HG03097 (cell line): ENCODE results near the gene SVOP.
A peak's percentile ranks its signal among the peaks of the same experiment; 100 is the strongest.
"Not testable (repeated sequence)": the region's sequence is repeated elsewhere in the genome, so short reads cannot be mapped to it uniquely, and the experiment has no call there.

ENCODE experiments used
- ATAC-seq: cut with Tn5 transposase; IDR thresholded peaks from one replicate; pipeline ENCODE4 v1.9.1; 2021; ENCODE audit not compliant: unreplicated experiment, low FRiP score

SVOP gene, protein sequence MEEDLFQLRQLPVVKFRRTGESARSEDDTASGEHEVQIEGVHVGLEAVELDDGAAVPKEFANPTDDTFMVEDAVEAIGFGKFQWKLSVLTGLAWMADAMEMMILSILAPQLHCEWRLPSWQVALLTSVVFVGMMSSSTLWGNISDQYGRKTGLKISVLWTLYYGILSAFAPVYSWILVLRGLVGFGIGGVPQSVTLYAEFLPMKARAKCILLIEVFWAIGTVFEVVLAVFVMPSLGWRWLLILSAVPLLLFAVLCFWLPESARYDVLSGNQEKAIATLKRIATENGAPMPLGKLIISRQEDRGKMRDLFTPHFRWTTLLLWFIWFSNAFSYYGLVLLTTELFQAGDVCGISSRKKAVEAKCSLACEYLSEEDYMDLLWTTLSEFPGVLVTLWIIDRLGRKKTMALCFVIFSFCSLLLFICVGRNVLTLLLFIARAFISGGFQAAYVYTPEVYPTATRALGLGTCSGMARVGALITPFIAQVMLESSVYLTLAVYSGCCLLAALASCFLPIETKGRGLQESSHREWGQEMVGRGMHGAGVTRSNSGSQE

DNA sequence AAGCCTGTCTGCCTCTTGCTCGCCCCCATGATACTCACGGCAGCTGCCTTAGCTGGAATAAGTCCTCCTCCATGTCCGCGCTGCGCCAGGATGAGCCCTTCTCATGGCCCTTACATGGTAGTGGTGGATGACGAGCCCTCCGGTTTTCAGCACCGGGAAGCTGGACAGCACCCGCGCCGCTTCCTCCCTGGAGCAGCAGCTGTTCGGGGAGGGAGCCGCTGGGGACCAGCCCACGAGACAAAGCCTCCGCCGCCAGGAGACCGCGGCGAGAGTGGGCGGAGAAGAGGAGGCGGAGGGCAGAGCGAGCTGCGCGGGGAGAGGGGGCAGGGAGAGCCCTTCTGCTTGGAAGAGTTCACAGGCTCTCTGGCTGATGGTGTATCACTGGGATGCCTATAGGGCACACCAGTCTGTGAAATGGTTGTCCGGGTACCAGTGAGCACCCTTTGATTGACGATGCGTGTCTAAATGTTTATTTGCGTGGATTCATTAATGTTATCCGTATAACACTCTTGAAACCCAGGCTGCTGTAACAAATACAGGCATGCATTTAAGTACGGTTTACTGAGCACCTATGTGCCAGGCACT is at the start of gene SVOP:
Gene SVOP, minus strand, starts transcription at position 273 of the 585 bp plus-strand sequence. Its CDS starts 200 bp downstream, at position 73.
- no peak for ATAC-seq

DNA sequence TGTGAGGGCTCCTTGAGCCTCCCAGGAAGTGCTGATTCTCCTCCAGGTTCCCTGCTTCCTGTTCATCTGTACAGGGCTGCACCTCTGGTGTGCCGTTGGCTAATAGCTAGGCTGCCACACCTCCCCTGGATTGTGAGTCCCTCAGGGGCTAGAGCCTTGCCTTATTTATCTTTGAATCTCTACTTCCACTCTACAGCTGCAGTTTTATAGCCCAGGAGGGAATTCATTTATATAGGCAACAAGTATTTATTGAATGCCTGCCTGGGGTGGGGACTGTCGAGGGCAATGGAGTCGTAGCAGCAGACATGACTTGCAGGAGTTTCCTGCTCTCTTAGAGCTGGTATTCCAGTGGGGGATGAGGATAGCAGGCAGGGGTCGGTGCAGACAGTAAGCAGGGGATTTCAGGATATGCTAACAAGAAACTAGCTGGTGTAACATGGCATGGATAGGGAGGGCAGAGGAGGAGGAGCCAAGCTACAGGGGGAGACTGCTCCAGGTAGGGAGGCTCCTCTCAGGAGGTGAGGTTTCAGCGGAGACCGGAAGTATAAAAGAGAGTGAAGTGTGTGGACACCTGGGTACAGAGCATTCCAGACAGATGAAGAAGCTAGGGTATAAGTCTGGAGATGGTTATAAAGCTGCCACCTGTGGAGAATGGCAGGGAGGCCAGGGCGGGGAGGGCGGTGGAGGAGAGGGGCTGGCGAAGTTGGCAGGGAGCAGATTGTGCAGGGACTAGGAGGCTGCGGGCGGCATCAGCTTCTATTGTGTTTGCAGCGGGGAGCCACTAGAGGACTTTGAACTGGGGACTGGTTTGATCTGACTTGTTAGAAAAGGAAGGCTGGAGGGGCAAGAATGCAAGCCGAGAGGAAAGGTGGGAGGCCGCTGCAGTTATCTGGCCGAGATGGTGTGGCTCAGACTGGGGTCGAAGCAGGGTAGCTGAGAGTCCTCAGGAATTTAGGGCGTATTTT is 48.7 kb upstream of the SVOP start:
- no peak for ATAC-seq

DNA sequence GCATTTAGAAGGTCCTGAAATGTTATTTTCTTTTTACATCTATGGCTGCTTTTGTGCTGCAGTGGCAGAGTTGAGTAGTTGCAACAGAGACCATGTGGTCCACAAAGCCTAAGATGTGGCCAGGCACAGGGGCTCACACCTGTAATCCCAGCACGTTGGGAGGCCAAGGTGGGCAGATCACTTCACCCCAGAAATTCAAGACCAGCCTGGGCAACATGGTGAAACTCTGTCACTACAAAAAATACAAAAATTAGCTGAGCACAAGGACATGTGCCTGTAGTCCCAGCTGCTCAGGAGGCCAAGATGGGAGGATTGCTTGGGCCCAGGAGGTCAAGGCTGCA is 45.0 kb upstream of the SVOP start:
- no peak for ATAC-seq

DNA sequence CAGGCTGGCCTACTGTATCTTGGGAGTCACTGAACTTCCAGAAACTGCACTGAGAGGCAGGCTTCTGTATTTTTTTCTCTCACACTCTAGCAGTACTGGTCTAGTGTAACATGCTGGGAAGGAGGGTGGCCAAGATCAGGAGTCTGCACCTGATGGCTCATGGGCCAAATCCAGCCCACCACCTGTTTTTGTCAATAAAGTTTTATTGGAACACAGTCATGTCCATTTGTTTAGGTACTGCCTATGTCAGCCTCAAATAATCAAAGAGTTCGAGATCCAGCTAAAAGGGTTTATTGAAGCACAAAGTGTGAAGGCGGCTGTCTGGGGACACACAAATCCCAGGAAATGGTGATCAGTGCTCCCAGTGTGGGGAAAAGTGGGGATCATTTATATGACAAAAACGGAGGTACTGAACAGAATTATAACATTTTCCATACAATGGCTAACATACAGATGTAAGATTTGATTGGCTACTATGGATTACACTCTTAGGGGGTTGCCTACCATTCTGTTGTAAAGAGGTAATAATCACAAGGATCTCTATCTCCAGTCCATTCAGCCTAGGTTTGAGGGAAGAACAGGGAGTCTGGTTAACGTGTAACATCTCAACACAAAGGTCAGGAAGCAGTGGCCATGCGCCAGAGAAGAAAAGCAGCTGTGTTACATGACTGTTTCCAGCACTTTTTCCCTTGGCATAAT is 44.4 kb upstream of the SVOP start:
- no peak for ATAC-seq

DNA sequence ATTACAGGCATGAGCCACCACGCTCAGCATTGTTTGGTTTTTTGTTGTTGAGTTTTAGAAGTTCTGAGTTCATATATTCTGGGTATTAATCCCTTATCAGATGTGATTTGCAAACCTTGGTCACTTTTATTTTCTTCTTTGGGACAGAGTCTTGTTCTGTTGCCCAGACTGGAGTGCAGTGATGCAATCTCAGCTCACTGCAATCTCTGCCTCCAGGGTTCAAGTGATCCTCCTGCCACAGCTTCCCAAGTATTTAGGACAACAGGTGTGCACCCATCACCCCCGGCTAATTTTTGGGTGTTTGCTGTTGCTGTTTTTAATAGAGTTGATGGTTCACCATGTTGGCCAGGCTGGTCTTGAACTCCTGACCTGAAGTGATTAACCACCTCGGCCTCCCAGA is 43.3 kb upstream of the SVOP start:
- ATAC-seq: no peak

DNA sequence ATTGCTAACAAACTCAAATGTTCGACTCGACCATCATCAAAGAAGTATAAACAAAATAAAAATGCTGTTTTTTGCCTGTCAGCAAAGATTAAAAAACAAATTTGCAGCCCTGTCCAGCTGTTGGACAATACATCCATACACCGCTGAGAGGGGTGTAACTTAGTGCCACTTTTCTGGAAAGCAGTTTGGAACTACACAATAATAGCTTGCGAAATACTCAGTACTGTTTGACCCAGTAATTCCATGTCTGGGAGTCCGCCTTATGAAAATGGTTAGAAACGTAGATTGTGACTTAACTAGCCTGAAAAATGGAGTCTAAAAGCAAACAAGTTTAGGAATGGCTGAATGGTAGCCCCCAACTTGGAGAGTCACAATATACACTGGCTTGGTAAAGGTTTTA is 37.9 kb upstream of the SVOP start:
- no peak for ATAC-seq

DNA sequence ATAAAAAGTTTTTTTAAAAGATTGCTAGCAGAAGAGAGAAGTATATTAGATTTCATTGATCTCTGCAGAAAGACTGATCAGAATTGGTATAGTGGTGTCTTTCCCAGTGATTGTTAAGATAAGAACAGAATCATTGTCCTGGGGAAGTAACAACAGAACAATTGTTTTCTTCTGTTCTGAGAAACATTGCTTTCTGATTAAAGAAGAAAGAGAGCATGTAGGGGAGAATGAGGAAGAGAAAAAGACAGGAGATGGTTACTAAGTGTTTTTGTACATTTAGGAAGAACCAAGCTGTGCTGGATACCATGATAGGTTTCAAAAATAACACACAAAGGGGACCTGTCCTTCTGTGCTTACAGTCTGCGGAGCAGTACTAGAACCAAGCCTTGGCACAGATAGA is 36.5 kb upstream of the SVOP start:
- no peak for ATAC-seq

DNA sequence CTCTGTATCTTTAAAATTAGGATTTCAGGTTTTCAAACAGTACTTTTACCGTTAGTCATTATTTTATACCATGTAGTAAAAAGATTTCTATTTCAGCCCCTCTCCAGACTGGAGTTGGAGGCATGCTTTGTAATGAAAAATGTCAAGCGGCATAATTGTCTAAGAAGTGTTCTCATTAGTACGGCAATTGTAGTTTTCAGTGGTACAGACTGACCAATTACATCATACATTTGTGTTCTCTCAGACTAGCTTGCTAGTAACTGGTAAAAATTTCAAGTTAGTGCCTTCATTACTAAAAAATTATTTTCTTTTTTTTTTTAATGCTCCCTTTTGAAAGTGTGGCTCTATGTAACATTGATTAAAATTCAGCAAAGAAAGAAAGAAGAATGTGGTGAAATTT is 36.0 kb upstream of the SVOP start:
- ATAC-seq: no peak

DNA sequence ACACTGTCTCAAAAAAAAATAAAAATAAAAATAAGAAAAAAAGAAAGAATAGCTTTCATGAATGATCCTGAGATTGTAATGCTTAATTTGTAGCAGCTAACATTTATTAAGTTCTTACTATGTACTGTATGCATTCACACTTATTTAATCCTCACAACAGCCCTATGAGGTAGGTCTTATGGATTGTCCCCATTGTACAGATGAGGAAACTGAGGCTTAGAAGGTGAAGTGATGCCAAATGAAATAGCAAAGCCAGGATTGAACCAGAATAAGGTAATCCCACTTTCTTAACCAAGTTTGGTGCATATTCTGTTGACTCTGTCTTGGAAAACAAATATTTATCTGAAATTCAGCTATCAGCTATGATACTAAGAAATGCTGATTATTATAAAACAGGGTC is 33.7 kb upstream of the SVOP start:
- no peak for ATAC-seq

DNA sequence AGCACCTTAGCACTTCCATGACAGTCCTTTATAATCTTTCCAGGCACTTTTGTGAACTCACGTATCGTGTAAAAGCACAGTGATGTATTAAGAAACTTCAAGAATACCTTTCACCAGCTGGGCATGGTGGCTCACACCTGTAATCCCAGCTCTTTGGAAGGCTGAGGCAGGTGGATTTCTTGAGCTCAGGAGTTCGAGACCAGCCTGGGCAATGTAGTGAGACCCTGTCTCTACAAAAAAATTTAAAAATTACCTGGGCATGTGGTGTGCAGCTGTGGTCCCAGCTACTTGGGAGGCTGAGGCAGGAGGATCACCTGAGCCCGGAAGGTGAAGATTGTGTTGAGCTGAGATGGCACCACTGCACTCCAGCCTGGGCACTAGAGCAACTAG is 33.3 kb upstream of the SVOP start:
- not testable (repeated sequence) for ATAC-seq

DNA sequence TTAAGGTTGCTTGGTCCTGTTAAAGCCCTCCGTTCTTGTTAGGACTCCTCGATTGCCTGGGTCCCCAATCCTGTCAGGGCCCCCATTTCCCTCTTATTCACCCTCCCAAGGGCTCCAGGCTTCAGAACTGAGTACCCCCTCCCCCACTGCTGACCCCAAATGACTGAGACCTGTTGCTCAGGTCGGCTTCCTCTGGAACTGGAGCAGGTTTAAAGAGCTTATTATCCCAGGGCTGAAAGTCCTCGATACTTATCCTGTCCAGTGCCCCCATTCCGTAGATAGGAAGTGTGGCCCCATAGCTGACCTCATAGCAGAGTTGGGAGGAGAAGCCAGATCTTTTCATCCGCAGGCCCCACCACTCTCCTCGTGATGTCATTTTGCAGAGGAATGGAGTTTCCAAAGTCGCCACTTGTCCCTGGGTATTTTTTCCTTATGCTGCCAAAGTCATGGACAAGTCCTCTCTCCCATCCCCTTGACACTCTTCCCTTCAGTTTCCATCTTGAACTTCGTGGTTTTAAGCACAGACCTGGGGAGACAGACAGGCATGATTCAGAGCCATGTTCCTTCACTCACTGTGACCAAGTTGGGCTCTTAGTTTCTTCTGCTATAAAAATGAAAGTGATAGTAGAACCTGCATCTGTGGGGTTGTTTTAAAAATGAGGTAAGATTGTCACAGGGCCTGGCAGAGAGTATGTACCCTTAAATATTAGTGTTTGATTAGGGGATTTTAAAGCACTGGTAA is 32.7 kb upstream of the SVOP start:
- peak; percentile 53 for ATAC-seq

DNA sequence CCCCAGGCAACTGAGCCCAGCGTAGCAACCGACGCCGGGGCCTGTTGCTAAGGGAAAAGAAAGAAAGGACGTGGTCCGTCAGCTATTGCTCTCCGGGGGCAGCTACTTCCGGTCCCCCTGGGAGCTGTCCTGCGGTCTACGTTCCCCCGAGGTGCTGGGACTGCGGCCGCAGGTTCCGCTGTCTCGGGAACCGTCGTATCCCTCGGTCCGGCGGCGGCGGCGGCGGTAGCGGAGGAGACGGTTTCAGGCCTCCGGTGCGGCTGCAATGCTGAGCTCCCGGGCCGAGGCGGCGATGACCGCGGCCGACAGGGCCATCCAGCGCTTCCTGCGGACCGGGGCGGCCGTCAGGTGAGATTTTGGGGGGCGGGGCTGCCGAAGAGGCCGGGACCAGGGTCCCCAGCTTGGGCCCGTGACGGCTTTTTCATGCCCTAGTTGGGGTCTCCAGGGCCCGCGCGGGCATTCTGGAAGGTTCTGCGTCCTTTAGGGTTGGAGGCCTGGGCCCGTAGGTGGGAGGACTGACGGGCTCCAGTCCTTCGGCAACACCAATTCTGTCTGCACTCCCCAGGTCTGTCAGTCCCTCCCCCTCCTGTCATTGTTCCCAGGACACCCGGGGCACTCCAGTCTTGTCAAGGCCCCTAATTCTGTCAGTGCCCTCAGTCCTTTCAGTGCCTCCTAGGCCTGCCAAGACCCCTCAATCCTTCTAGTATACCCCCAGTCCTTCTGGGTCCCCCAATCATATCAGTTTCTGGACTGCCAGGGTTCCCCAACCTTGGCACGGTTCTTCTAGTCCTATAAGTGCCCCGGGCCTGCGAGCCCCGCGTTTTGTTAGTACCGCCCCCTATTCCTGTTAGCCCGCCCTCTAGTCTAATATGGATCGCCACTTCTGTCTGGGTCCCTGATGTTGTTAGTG is 31.8 kb upstream of the SVOP start, which contains the start of gene USP30:
Gene USP30, plus strand, starts transcription at position 163 of the 910 bp plus-strand sequence. Its CDS starts 103 bp downstream, at position 266.
- peak; percentile 63 for ATAC-seq

DNA sequence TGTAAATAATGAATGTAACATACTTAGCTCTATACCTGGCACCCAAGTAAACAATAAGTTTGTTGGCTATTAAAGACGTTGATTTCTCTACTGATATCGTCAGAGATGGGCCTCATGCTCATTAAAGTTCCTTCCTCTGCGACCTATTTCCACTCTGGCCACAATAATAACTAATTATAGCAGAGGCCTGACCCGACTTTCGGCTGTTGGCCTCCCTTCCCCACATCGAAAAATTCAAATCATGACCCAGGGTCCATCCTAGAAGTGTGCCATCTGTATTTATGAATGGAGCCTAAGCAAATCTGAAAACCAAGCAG is 31.2 kb upstream of the SVOP start:
- ATAC-seq: no peak

DNA sequence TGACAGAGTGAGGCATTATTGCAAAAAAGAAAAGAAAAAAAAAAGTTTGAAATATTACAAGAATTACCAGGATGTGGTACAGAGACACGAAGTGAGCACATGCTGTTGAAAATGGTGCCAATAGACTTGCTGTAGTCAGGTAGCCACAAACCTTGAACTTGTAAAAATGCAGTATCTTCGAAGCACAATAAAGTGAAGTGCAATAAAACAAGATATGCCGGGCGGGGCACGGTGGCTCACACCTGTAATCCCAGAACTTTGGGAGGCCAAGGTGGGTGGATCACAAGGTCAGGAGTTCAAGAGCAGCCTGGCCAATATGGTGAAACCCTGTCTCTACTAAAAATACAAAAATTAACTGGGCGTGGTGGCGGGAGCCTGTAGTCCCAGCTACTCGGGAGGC is 28.9 kb upstream of the SVOP start:
- not testable (repeated sequence) for ATAC-seq

DNA sequence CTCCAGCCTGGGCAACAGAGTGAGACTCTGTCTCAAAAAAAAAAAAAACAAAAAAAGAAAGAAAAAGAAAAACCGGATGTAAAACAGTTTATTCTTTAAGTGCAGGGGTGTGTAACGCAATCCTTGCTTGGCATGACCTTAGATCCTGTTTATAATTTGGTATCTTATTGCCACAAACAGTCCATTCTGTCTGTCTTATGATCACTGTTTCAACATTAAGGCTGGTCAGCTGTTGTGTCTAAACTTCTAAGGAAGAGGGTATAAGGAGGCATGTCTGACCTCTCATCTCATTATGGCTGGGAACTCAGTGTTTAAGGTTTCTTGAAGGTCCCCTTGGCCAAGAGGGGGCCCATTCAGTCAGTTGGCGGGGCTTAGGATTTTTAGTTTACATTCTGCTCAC is 27.8 kb upstream of the SVOP start:
- not testable (repeated sequence) for ATAC-seq

DNA sequence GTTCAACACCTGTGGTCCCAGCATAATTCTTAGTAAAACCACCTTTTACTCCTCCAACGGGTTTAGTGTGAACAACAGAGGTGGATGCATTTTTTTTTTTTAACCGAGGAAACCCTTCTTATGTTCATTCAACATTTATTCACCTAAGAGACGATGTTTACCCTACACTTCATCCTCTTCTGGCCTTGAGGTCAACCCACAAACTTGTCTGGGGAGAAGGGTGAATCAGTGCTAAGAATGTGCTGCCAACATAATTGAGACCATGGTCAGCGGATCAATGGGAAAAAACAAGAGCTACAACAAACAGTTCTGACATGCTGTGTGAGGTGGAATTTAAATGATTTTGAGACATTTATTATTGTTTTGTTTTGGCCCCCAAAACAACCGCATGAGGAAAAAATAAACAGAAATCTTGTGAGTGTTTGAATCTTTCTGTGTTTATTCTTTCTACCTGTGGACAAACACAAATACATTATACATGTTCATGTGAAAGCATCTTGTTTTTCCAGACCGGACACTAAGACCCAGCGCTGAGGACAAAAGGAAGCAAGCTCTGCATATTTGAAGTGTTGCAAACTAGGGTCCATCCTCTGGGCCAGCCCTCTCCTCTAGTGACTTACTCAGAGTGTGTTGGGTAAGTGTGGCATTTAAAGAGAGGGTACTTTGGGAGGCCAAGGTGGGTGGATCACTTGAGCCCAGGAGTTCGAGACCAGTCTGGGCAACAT is 26.4 kb upstream of the SVOP start:
- no peak for ATAC-seq

DNA sequence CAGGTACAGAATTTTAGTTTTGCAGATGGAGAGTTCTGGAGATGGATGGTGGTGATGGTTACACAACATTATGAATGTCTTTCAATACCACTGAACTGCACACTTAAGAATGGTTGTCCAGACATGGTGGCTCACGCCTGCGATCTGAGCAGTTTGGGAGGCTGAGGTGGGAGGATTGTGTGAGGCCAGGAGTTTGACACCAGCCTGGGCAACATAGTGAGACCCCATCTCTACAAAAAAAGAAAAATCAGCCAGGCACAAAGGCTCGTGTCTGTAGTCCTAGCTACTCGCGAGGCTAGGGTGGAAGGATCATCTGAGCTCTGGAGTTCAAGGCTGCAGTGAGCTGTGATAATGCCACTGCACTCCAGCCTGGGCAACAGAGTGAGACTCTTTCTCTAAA is 23.4 kb upstream of the SVOP start:
- ATAC-seq: no peak

DNA sequence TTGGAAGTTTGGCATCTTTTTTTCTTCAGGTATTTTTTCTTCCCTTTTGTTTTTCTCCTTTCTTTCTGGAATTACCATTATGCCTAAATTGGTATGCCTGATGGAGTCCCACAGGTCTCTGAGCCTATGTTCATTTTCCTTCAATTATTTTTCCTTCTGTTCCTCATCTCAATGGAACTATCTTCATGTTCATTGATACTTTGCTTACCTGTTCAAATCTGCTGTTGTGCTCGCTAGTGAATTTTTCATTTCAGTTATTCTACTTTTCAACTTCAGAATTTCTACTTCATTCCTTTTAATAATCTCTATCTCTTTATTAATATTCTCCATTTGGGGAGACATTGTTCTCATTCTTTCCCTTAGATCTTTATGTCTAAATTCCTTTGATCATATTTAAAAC is 16.1 kb upstream of the SVOP start:
- no peak for ATAC-seq
